Common myeloid progenitor, CD34-positive (primary cell): Measurements from ENCODE around the gene DOCK9.

Experiments used
- CTCF ChIA-PET: fragments of 350-600 bp; sonication (Branson Sonifier 250); formaldehyde crosslinking; loops from one replicate; lab custom pipeline; 2021; ENCODE audit warnings: antibody characterized with exemption; lab: Charles Lee
- POLR2A ChIA-PET: fragments of 350-600 bp; sonication (Branson Sonifier 250); formaldehyde crosslinking; loops from one replicate; lab custom pipeline; 2021; ENCODE audit warnings: antibody characterized with exemption; lab: Charles Lee
- DNase-seq, 3 donors: peaks; one replicate each; pipeline versions ENCODE4 v3.0.0 to v3.0.0-alpha.2; 2013
- H3K27ac ChIP-seq, 2 experiments: 1 replicate in 1 of 2; 2 replicates in 1 of 2; pipeline ENCODE4 v1.7.0; 2013; ENCODE audit warnings: inconsistent platforms in 2 of 2, low read length in 2 of 2, mild to moderate bottlenecking in 2 of 2, low read depth in 1 of 2, moderate library complexity in 1 of 2; ENCODE audit not compliant: severe bottlenecking in 2 of 2, insufficient read depth in 1 of 2, poor library complexity in 1 of 2
- H3K27me3 ChIP-seq, 5 experiments: replicated peaks in 2 of 5; 1 replicate in 3 of 5; 2 replicates in 2 of 5; pipeline versions ENCODE4 v1.6.1 to v1.7.0; 2013; ENCODE audit warnings: low read length in 4 of 5, mild to moderate bottlenecking in 2 of 5, moderate library complexity in 2 of 5, inconsistent platforms in 1 of 5; ENCODE audit not compliant: insufficient read depth in 5 of 5, control insufficient read depth in 4 of 5
- H3K36me3 ChIP-seq, 4 experiments: 1 replicate in 2 of 4; 2 replicates in 2 of 4; pipeline versions ENCODE4 v1.6.1 to v1.7.0; 2013; ENCODE audit warnings: low read length in 3 of 4, control low read depth in 1 of 4, mild to moderate bottlenecking in 1 of 4; ENCODE audit not compliant: control insufficient read depth in 4 of 4, insufficient read depth in 4 of 4
- H3K4me1 ChIP-seq, 4 experiments: 1 replicate in 3 of 4; 2 replicates in 1 of 4; pipeline versions ENCODE4 v1.6.1 to v1.7.1; 2013; ENCODE audit warnings: low read length in 3 of 4, mild to moderate bottlenecking in 3 of 4, control low read depth in 1 of 4, inconsistent platforms in 1 of 4, moderate library complexity in 1 of 4; ENCODE audit not compliant: control insufficient read depth in 4 of 4, insufficient read depth in 4 of 4; ENCODE audit errors: control extremely low read depth in 1 of 4
- H3K4me3 ChIP-seq, 7 experiments: 1 replicate in 4 of 7; 2 replicates in 3 of 7; pipeline versions ENCODE4 v1.5.1 to v1.7.0; 2013; ENCODE audit warnings: mild to moderate bottlenecking in 7 of 7, low read length in 6 of 7, moderate library complexity in 6 of 7, inconsistent platforms in 2 of 7, low read depth in 2 of 7, control low read depth in 1 of 7; ENCODE audit not compliant: insufficient read depth in 4 of 7, control insufficient read depth in 1 of 7; ENCODE audit errors: extremely low read depth in 1 of 7
- H3K9me3 ChIP-seq, 5 experiments: 1 replicate in 4 of 5; 2 replicates in 1 of 5; pipeline versions ENCODE4 v1.6.1 to v1.7.1; 2013; ENCODE audit warnings: low read length in 4 of 5, mild to moderate bottlenecking in 2 of 5, inconsistent platforms in 1 of 5, low read depth in 1 of 5, moderate library complexity in 1 of 5; ENCODE audit not compliant: control insufficient read depth in 4 of 5, insufficient read depth in 2 of 5; ENCODE audit errors: control extremely low read depth in 1 of 5
- WGBS: methylation state at CpG from one replicate; pipeline ENCODE4 v1.1.5; 2013; ENCODE audit not compliant: insufficient coverage; 5-methylcytosine and 5-hydroxymethylcytosine counted together

Gene DOCK9

DNA sequence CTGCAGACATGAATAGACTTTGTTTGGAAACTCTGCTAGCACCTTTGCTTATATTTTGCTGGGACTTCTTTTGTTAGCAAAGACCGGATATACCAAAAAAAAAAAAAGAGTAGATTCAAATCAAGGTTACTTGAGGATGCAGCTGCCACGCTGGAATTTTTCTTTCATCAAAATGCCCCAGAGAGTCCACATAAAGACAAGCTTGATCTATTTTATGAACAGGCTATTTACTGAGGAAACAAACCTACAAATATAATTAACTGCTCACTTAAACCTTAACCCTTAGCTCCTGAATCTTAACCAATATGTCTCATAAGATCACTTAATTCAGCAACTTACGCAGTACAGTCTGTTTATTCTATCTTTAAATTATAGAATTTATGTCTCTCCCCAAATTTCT lies 27.1 kb upstream of the DOCK9 start:
- H3K4me3 ChIP-seq = no peak overlapping the region
- WGBS = no CpG with 5 or more reads among the region's 3 CpGs
- H3K27ac ChIP-seq = no peak overlapping the region
- no peaks in the 10 kb centered on the region for H3K4me1 ChIP-seq
- no peaks in the 10 kb centered on the region for H3K36me3 ChIP-seq
- H3K27me3 ChIP-seq = peaks cover 0 to 18% (median 8%) of the 10 kb centered on the region in 5 experiments
- POLR2A ChIA-PET = no interaction called here
- no peaks in the 10 kb centered on the region for H3K9me3 ChIP-seq
- CTCF ChIA-PET = interaction anchor here (1.2 kb wide), 1 partner anchor 18 kb away, joined by 3 read pairs; no protein-coding TSS in a partner anchor
- no peak for DNase-seq

DNA sequence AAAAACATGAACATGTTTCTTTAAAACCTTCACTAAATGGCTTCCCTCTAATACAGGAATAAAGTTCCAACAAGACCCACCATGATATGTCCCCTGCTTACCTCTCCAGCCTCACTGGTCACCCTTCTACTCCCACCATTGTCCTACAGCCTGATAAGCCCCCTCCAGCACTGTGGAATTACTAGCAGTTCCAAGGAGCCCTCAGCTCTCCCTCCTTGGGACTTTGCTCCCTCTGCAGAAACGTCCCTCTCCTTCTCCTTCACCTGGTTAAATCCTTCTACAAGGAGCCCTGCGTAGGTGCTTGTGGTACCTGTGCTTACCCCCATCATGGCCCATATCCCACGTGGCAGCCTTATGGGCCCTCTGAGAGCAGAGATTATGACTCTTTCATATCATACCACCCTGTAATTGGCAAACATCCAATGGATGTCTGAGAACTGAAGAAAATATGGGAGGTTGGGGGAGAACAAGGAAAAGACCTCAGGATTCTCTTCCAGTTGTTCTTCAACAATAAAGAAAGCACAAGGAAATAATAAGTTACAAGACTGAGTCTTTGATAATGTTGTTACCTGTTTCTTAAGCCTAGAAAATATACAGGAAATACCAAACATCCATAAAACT lies 26.1 kb upstream of the DOCK9 start:
- H3K4me3 ChIP-seq = no peak overlapping the region
- no peaks in the 10 kb centered on the region for H3K9me3 ChIP-seq
- DNase-seq = no peak
- no peaks in the 10 kb centered on the region for H3K36me3 ChIP-seq
- H3K4me1 ChIP-seq = no peaks in the 10 kb centered on the region
- no peak overlapping the region for H3K27ac ChIP-seq
- peaks cover 0 to 21% (median 5%) of the 10 kb centered on the region in 5 experiments for H3K27me3 ChIP-seq
- ChIA-PET POLR2A (no interaction called here), CTCF (no interaction called here)
- 100% methylated on average over 1 of the region's 3 CpGs for WGBS

DNA sequence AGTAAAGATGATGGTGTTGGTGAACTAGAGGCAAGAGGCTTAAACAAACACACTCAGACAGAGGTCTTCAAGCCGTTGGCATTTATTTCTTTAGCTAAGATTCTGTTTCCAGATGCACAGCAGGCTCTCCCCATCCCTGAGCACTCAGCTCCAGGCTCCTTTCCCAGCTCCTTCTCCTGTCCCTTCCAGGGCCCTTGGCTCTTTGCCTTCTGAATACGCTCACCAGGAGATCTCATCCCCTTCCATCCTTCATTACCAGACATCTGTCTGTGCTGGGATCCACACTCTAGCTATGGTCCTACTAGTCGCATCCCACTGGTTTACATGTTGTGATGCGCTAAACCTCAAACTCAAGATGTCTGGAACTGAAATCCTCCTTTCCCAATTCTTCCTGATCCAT lies 25.3 kb upstream of the DOCK9 start:
- ChIA-PET CTCF (no interaction called here), POLR2A (no interaction called here)
- Histone ChIP-seq H3K27me3 (peaks cover 0 to 21% (median 5%) of the 10 kb centered on the region in 5 experiments), H3K36me3 (no peaks in the 10 kb centered on the region), H3K4me1 (no peaks in the 10 kb centered on the region), H3K9me3 (peaks cover 0 to 1% (median 0%) of the 10 kb centered on the region in 5 experiments), H3K27ac (no peak overlapping the region), H3K4me3 (no peak overlapping the region)
- no peak for DNase-seq
- 98% methylated on average over 3 of the region's 4 CpGs for WGBS

- ChIA-PET CTCF (interaction anchor here (1.1 kb wide), 1 partner anchor 16 kb away, joined by 4 read pairs; no protein-coding TSS in a partner anchor), POLR2A (no interaction called here)
- H3K4me1 ChIP-seq = no peaks in the 10 kb centered on the region
- peaks cover 0 to 1% (median 0%) of the 10 kb centered on the region in 5 experiments for H3K9me3 ChIP-seq
- no peaks in the 10 kb centered on the region for H3K36me3 ChIP-seq
- 96% methylated on average over 3 of the region's 5 CpGs for WGBS
- DNase-seq = no peak
- H3K4me3 ChIP-seq = no peak overlapping the region
- H3K27me3 ChIP-seq = peaks cover 0 to 24% (median 3%) of the 10 kb centered on the region in 5 experiments
- no peak overlapping the region for H3K27ac ChIP-seq
Measured at GRCh38 chr13:99002172-99002710, 24.4 kb upstream of the DOCK9 start.

- H3K4me3 ChIP-seq = no peak overlapping the region
- H3K9me3 ChIP-seq = peaks cover 0 to 1% (median 0%) of the 10 kb centered on the region in 5 experiments
- no peak for DNase-seq
- H3K27me3 ChIP-seq = peaks cover 0 to 24% (median 3%) of the 10 kb centered on the region in 5 experiments
- no peak overlapping the region for H3K27ac ChIP-seq
- CTCF ChIA-PET = interaction anchor here (1.3 kb wide), 1 partner anchor 12 kb away, joined by 5 read pairs; no protein-coding TSS in a partner anchor
- H3K36me3 ChIP-seq = no peaks in the 10 kb centered on the region
- 100% methylated on average over 1 of the region's 2 CpGs for WGBS
- H3K4me1 ChIP-seq = no peaks in the 10 kb centered on the region
- POLR2A ChIA-PET = no interaction called here
Measured at GRCh38 chr13:99000137-99000536, 22.3 kb upstream of the DOCK9 start.

DNA sequence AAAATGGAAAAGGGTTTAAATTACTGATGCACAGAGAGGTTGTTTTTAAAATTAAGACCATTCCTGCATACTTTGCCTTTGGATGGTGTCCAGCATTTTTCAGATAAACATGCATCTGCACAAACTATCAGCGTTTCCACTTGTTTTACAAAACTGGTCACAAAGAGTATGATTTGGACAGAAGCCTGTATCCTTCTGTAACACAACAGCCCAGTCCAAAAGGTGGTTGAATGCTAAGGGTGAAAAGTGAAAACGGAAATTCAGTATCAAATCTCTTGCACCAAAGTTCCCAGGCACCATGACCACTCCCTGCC lies 21.7 kb upstream of the DOCK9 start:
- WGBS = 100% methylated on average over 1 of the region's 2 CpGs
- CTCF ChIA-PET = no interaction called here
- H3K9me3 ChIP-seq = peaks cover 0 to 1% (median 0%) of the 10 kb centered on the region in 5 experiments
- DNase-seq = no peak
- no peak overlapping the region for H3K27ac ChIP-seq
- POLR2A ChIA-PET = no interaction called here
- no peak overlapping the region for H3K4me3 ChIP-seq
- peaks cover 0 to 3% (median 0%) of the 10 kb centered on the region in 4 experiments for H3K4me1 ChIP-seq
- no peaks in the 10 kb centered on the region for H3K36me3 ChIP-seq
- peaks cover 0 to 24% (median 3%) of the 10 kb centered on the region in 5 experiments for H3K27me3 ChIP-seq

- Histone ChIP-seq H3K27ac (no peak overlapping the region), H3K27me3 (peaks cover 0 to 23% (median 3%) of the 10 kb centered on the region in 5 experiments), H3K9me3 (peaks cover 0 to 1% (median 0%) of the 10 kb centered on the region in 5 experiments), H3K4me1 (peaks cover 0 to 3% (median 0%) of the 10 kb centered on the region in 4 experiments), H3K36me3 (no peaks in the 10 kb centered on the region), H3K4me3 (no peak overlapping the region)
- DNase-seq = no peak
- ChIA-PET CTCF (no interaction called here), POLR2A (no interaction called here)
- 94% methylated on average over 3 of the region's 8 CpGs for WGBS
Measured at GRCh38 chr13:98998831-98999638, 21.2 kb upstream of the DOCK9 start.
